Body of pancreas (tissue), 4 donors: Measurements from ENCODE around the gene UBL3. TPM values are rescaled to one million over a fixed set of nuclear protein-coding genes. Genes with fewer than 3 reads are reported as not detected.

ENCODE experiments used
- ATAC-seq: fragments of 150-250 bp; one replicate; pipeline ENCODE4 v1.9.1; 2016
- DNase-seq, 4 donors: peaks; one replicate each; pipeline ENCODE4 v3.0.0-alpha.2; 2019
- H3K27ac ChIP-seq, 4 donors: fragments of 200-600 bp; sonication (generic); 1 replicate in 3 of 4; 2 replicates in 1 of 4; pipeline versions ENCODE4 v1.5.1 to v1.6.1; 2016 to 2019; ENCODE audit warnings: mild to moderate bottlenecking in 1 of 4, mixed read lengths in 1 of 4, moderate library complexity in 1 of 4
- H3K27me3 ChIP-seq, 2 donors: fragments of 200-600 bp; sonication (generic); one replicate each; pipeline ENCODE4 v1.6.0; 2016; ENCODE audit warnings: mild to moderate bottlenecking in 1 of 2
- H3K36me3 ChIP-seq, 2 donors: fragments of 200-600 bp; sonication (generic); replicated peaks in 1 of 2; 2 replicates each; pipeline ENCODE4 v1.5.1; 2016; ENCODE audit warnings: low read depth in 2 of 2; ENCODE audit not compliant: insufficient read depth in 1 of 2
- H3K4me1 ChIP-seq: fragments of 200-600 bp; sonication (generic); one replicate; pipeline ENCODE4 v1.6.0; 2016
- H3K4me3 ChIP-seq, 2 donors: fragments of 200-600 bp; sonication (generic); 1 replicate in 1 of 2; 2 replicates in 1 of 2; pipeline ENCODE4 v1.5.1; 2016 to 2019
- H3K9me3 ChIP-seq, 3 donors: fragments of 200-600 bp; sonication (generic); 1 replicate in 2 of 3; 2 replicates in 1 of 3; pipeline ENCODE4 v1.5.1; 2016
- POLR2A ChIP-seq, 3 donors: fragments of 450-650 bp; IDR thresholded peaks; one replicate each; pipeline ENCODE4 v1.6.1; 2016; ENCODE audit warnings: antibody characterized with exemption in 3 of 3, mild to moderate bottlenecking in 2 of 3
- WGBS, 2 donors: methylation state at CpG; one replicate each; pipeline ENCODE4 v1.1.5; 2017; 5-methylcytosine and 5-hydroxymethylcytosine counted together
- intact Hi-C: fragments of 100-400 bp; cut with DNase I; formaldehyde crosslinking; loops from one replicate; pipeline ENCODE4 v1.15.1; 2023
- total RNA-seq, 2 donors: library from RNA; depleted of rRNA; stranded (reverse); fragments of >200 nt; gene quantifications; one replicate each; pipeline ENCODE4 v1.1.0, GENCODE V29; 2016
- TF ChIP-seq, protein P1 (sequence below), 7 experiments: fragments of 450-650 bp in 4 of 7; fragments of 200-600 bp in 3 of 7; sonication (generic) in 3 of 7; IDR thresholded peaks; one replicate each; pipeline ENCODE4 v1.5.1; 2016 to 2019; ENCODE audit warnings: antibody characterized with exemption in 7 of 7

UBL3 gene
- total RNA-seq, 2 donors from 2014 or later = 20.4 to 33.2 TPM

DNA sequence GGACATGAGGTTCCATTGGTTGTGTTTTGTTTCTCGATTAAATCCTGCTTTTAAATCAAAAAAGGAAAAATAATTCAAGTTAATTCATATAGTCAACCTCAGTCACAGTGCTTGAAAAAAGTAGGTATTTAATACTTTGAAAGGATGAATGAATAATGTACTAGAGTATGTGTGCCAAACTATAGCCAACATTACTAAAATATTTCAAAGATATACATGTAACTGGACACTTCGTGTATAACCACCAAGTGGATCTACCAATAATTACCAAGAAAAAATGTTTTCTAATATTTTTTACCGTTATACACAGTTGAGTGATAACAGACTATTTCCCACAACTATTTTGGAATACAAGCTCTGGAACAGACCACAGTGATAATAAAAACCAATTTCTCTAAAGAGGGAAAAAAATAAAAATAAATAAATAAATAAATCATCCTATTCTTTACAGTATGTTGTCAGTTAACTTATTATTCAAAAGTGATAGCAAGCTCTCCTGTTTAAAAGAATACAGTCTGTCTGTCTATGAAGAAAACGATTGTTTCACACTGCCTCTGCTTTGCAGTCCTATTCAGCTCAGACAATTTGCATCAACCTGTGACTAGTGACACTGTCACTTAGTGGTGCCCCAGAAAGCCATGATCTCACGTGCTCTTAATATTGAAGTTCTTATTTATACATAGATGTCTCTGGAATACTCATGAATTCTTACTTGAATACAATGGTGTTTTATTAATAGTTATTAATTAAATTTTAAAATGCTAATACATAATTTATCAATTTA lies 58.2 kb downstream of the UBL3 start:
- intact Hi-C loops = no loop called here
- no peaks in the 10 kb centered on the region for H3K9me3 ChIP-seq
- 77 to 89% methylated on average over 5 of the region's 5 CpGs for WGBS, 2 donors
- H3K4me3 ChIP-seq = no peak overlapping the region
- DNase-seq (no peak), ATAC-seq (no peak)
- H3K27ac ChIP-seq = no peak overlapping the region
- H3K4me1 ChIP-seq = peaks cover 38% of the 10 kb centered on the region
- H3K27me3 ChIP-seq = no peaks in the 10 kb centered on the region
- no peaks in the 10 kb centered on the region for H3K36me3 ChIP-seq
- TF ChIP-seq, protein P1, sequence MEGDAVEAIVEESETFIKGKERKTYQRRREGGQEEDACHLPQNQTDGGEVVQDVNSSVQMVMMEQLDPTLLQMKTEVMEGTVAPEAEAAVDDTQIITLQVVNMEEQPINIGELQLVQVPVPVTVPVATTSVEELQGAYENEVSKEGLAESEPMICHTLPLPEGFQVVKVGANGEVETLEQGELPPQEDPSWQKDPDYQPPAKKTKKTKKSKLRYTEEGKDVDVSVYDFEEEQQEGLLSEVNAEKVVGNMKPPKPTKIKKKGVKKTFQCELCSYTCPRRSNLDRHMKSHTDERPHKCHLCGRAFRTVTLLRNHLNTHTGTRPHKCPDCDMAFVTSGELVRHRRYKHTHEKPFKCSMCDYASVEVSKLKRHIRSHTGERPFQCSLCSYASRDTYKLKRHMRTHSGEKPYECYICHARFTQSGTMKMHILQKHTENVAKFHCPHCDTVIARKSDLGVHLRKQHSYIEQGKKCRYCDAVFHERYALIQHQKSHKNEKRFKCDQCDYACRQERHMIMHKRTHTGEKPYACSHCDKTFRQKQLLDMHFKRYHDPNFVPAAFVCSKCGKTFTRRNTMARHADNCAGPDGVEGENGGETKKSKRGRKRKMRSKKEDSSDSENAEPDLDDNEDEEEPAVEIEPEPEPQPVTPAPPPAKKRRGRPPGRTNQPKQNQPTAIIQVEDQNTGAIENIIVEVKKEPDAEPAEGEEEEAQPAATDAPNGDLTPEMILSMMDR (IDR thresholded peaks at IDR 0.05) = no peak
- no peak for TF ChIP-seq POLR2A (IDR thresholded peaks at IDR 0.05)

DNA sequence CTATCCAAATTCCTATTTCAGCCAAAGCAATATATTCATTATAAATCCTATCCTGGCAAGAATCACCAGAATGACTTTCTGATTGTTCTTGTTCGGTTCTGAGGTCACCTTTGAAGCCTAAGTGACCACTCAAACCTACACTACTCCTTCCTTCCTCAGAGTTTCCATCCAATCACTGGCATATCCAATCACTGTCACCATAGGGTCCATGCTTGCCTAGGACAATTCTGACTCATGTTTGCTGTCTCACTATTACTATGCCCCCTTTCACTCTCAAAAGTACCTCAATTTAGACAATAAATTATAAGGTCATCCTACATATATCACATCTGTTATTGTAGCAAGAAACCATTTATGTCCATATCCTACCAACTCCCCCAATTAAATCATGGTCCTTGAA lies 58.9 kb downstream of the UBL3 start:
- Histone ChIP-seq H3K27ac (no peak overlapping the region), H3K27me3 (no peaks in the 10 kb centered on the region), H3K9me3 (no peaks in the 10 kb centered on the region), H3K4me3 (no peak overlapping the region), H3K36me3 (no peaks in the 10 kb centered on the region), H3K4me1 (peaks cover 45% of the 10 kb centered on the region)
- DNase-seq = no peak
- WGBS, 2 donors = 79 to 91% methylated on average over 1 of the region's 1 CpG
- TF ChIP-seq, protein P1 (IDR thresholded peaks at IDR 0.05) = no peak
- no peak for TF ChIP-seq POLR2A (IDR thresholded peaks at IDR 0.05)
- no peak for ATAC-seq
- intact Hi-C loops = no loop called here

DNA sequence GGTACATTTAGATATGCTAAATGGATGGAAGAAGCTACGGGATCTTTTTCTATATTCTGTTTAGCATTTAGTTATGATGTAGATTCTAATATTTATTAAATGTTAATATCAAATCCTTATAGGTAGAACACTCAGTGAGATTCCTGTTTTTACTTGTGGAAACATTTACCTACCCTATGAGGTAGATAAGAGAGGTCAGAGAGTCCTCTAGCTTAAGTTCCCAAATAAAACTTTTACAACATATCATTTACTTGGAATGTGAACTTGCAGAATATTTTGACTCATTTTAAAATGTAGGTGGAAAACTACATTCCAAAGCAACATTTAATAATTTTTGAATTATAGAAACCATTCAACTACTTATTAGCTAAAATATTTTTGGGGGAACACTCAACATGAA lies 63.7 kb downstream of the UBL3 start:
- H3K4me3 ChIP-seq = no peak overlapping the region
- no peaks in the 10 kb centered on the region for H3K9me3 ChIP-seq
- ATAC-seq (no peak), DNase-seq (no peak)
- no peaks in the 10 kb centered on the region for H3K27me3 ChIP-seq
- peaks cover 58% of the 10 kb centered on the region for H3K4me1 ChIP-seq
- H3K36me3 ChIP-seq = no peaks in the 10 kb centered on the region
- intact Hi-C loops = no loop called here
- H3K27ac ChIP-seq = peak overlapping the region in 2 of 4 donors; percentile 9 to 10
- WGBS, 2 donors = 47 to 56% methylated on average over 1 of the region's 1 CpG
- TF ChIP-seq POLR2A (IDR thresholded peaks at IDR 0.05) = no peak
- TF ChIP-seq, protein P1 (IDR thresholded peaks at IDR 0.05) = no peak

DNA sequence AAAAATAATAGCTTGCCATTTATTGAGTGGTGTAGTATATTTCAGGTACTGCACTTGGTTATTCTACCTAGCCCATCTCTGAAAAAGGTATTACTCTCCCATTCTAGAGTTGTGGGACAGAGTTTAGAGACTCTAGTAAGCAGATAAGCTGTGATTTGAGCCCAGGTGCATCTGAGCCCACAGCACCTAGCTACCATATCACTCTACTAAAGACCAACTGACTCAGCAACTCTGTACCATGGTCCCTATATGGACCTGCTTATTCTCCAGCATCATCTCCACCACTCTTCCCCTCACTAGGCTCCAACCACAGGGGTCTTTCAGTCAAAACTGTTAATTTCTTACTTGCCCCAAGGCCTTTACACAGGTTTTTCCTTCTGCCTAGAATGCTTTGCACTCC lies 64.4 kb downstream of the UBL3 start:
- Histone ChIP-seq H3K27ac (peak overlapping the region in 3 of 4 donors; percentile 9 to 14 (median 10)), H3K4me3 (no peak overlapping the region), H3K36me3 (no peaks in the 10 kb centered on the region), H3K4me1 (peaks cover 58% of the 10 kb centered on the region), H3K9me3 (no peaks in the 10 kb centered on the region), H3K27me3 (no peaks in the 10 kb centered on the region)
- intact Hi-C loops = no loop called here
- DNase-seq (no peak), ATAC-seq (no peak)
- no peak for TF ChIP-seq POLR2A (IDR thresholded peaks at IDR 0.05)
- TF ChIP-seq, protein P1 (IDR thresholded peaks at IDR 0.05) = no peak

DNA sequence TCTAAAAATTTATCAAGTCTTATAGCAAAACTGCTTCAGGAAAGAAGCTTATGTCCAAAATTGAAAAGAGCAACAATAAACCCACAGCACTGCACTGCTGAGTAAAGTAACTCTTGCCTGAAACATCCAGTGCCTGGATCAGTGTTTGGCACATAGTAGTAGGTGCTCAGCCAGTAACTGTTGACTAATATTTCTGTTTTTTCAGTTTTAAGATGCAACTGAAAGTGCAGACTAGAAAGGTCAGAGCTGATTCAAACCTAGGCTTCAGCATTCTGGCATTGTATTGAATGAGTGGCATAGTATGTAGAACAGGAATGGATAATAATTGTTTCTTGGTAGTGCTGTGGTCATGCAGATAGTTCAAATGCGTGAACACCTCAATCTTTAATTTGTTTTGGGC lies 67.6 kb downstream of the UBL3 start:
- DNase-seq = no peak
- ATAC-seq = no peak
- intact Hi-C loops = no loop called here
- no peak overlapping the region for H3K4me3 ChIP-seq
- peaks cover 45% of the 10 kb centered on the region for H3K4me1 ChIP-seq
- TF ChIP-seq, protein P1 (IDR thresholded peaks at IDR 0.05) = no peak
- no peak for TF ChIP-seq POLR2A (IDR thresholded peaks at IDR 0.05)
- H3K36me3 ChIP-seq = no peaks in the 10 kb centered on the region
- no peaks in the 10 kb centered on the region for H3K9me3 ChIP-seq
- 83 to 100% methylated on average over 1 of the region's 1 CpG for WGBS, 2 donors
- no peak overlapping the region for H3K27ac ChIP-seq
- H3K27me3 ChIP-seq = no peaks in the 10 kb centered on the region
